Purkinje cell (primary cell): Measurements from ENCODE around the gene ZNF284. TPM values are rescaled to one million over a fixed set of nuclear protein-coding genes. Genes with fewer than 3 reads are reported as not detected.

Experiments
- polyA plus RNA-seq: library from polyadenylated mRNA; unstranded; fragments of >200 nt; fragmentation: Nextera tagmentation; gene quantifications from 2 replicates; pipeline ENCODE4 v1.2.1, GENCODE V29; 2014

The ZNF284 gene
- polyA plus RNA-seq, result 1.2 and 1.7 TPM in 2 replicates

GRCh38 chr19:44071824-44072542 lies at the start of gene ZNF284:
ZNF284 (plus strand) TSS chr19:44072159; CDS start chr19:44076390, 4,231 bp downstream.

DNA sequence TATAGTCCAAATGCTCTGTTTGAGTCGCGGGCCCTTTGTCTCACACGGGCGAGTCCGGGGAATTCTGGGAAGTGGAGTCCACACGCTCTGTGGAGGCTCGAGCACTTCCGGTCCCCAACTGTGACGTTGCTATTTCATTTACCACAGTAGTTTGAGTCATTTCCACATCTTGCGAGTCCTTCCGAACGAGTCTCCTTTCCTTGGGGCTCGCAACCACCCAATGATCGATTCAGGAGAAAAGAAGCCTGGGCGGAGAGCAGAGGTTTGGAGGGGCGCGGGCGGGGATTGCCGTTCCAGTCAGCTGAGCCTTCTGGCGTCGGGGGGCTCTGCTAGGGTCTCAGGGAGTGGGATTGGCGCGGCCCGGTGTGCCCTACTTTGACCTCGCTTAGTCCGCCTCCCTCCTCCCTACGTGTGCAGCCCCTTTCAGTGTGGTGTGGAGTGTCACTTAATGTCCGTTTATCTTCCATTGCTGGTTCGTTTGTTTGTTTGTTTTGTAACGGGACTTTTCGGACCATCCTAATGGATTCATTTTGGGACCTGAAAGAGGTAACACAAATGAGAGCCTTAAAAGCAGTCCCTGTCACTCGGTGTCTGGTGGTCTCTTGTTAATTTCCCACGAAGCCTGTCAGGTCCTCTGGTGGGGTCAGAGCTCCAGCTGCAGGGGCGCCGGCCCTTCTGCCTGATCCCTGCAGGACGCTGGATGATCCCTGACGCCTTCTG lies 46.6 kb upstream of the ZNF284 start, which contains the start of gene ZNF222:
Gene ZNF222 (plus strand): TSS at position 163 of the 720 bp plus-strand sequence. CDS start 58 bp downstream, at position 221.

GRCh38 chr19:44051650-44052402 lies 20.1 kb upstream of the ZNF284 start, which contains the start of gene ZNF223:
ZNF223 (plus strand) TSS chr19:44052036; CDS start chr19:44055177, 3,141 bp downstream.

DNA sequence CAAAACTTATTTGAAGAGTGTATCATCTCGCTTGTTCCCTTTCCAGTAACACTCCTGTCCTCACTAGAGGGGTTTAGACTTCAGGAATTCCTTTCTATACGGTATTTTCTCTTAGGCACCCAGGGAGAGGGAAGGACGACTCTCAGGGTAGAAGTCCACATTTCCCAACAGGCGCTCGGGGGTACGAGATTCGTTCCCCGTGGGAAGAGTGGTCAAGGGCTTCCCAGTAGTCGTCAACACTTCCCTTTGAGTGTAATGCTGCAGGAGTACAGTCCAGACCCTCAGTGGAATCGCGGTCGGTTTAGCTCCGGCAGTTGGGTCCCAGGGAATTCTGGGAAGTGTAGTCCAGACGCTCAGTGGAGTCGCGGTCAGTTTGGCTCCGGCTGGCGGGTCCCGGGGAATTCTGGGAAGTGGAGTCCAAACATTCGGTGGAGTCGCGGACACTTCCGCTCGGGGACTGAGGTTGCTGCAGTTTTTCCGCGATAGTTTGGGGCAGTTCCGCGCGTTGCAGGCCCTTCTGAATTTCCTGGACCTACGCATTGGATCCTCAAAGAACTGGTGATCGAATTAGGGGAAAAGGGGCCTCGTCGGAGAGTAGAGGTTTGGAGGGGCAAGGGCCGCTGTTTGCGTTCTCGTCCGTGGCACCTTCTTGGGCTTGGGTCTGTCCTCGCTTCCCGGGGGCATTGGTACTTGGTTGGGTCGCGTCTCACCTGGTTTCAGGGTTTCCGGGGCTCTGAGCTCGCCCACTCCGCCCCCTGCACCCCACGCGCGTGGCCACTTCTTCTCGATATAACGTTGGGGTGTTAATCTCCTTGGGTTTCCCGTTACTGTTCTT lies 22.2 kb downstream of the ZNF284 start, which contains the start of gene ZNF224:
Gene ZNF224 (plus strand): TSS at position 431 of the 835 bp plus-strand sequence. CDS start 3,513 bp downstream, outside the sequence.

GRCh38 chr19:44113138-44113783 lies 41.3 kb downstream of the ZNF284 start, which contains the start of gene ZNF225:
ZNF225 (plus strand) TSS chr19:44113399; CDS start chr19:44115828, 2,429 bp downstream.

Other genes with a start within 250 kb of the ZNF284 start
- gene ZNF283, start 244.8 kb upstream of the ZNF284 start, polyA plus RNA-seq, result 9.2 and 20.3 TPM in 2 replicates
- gene ZNF404, start 188.2 kb upstream of the ZNF284 start, polyA plus RNA-seq, result 33.5 and 40.2 TPM in 2 replicates
- gene ZNF45, start 136.9 kb upstream of the ZNF284 start, polyA plus RNA-seq, result 2.8 and 3.4 TPM in 2 replicates
- gene ZNF221, start 120.9 kb upstream of the ZNF284 start, polyA plus RNA-seq, result 4.2 TPM in 1 of 2 replicates, not detected in the other
- gene ZNF155, start 88.0 kb upstream of the ZNF284 start, polyA plus RNA-seq, result 1.3 and 3.4 TPM in 2 replicates
- 3.3 and 4.5 TPM in 2 replicates for gene ZNF230, start 69.2 kb upstream of the ZNF284 start, polyA plus RNA-seq
- gene ZNF222, start 46.8 kb upstream of the ZNF284 start, polyA plus RNA-seq, result 5.5 and 7.5 TPM in 2 replicates
- 9.5 and 11.2 TPM in 2 replicates for gene ZNF223, start 20.1 kb upstream of the ZNF284 start, polyA plus RNA-seq
- gene ZNF224, start 22.2 kb downstream of the ZNF284 start, polyA plus RNA-seq, result 6.9 and 12.1 TPM in 2 replicates
- gene ZNF225, start 41.2 kb downstream of the ZNF284 start, polyA plus RNA-seq, result 1.1 and 2.7 TPM in 2 replicates
- gene ZNF234, start 69.4 kb downstream of the ZNF284 start, polyA plus RNA-seq, result 10.9 and 15.5 TPM in 2 replicates
- gene ZNF226, start 92.9 kb downstream of the ZNF284 start, polyA plus RNA-seq, result 389 and 436 TPM in 2 replicates
- 7.1 and 18.7 TPM in 2 replicates for gene ZNF227, start 140.4 kb downstream of the ZNF284 start, polyA plus RNA-seq
- 5.2 and 9.0 TPM in 2 replicates for gene ZNF233, start 187.7 kb downstream of the ZNF284 start, polyA plus RNA-seq
- gene ZNF235, start 232.9 kb downstream of the ZNF284 start, polyA plus RNA-seq, result 0.28 and 4.7 TPM in 2 replicates